H9 (cell line): ENCODE data around the gene BYSL. TPM values are rescaled to one million over a fixed set of nuclear protein-coding genes. Genes with fewer than 3 reads are reported as not detected.
A peak's percentile ranks its signal among the peaks of the same experiment; 100 is the strongest.

ENCODE experiments used
- DNase-seq: peaks from one replicate; pipeline ENCODE4 v3.0.0-alpha.2; 2017
- H2AFZ ChIP-seq: one replicate; pipeline ENCODE4 v1.6.1; 2013; ENCODE audit warnings: mild to moderate bottlenecking, low read length, control low read depth, moderate library complexity
- H2AK5ac ChIP-seq: 2 replicates; pipeline ENCODE4 v1.6.1; 2013; ENCODE audit warnings: low read length, control low read depth, mixed read lengths; ENCODE audit not compliant: insufficient read length
- H2BK120ac ChIP-seq: one replicate; pipeline ENCODE4 v1.6.1; 2013; ENCODE audit warnings: low read depth, mild to moderate bottlenecking, low read length, control low read depth, inconsistent platforms; ENCODE audit not compliant: poor library complexity, severe bottlenecking
- H2BK12ac ChIP-seq: 2 replicates; pipeline ENCODE4 v1.6.1; 2013; ENCODE audit warnings: low read length, control low read depth, mixed read lengths, low read depth; ENCODE audit not compliant: insufficient read length
- H2BK15ac ChIP-seq: 2 replicates; pipeline ENCODE4 v1.6.1; 2013; ENCODE audit warnings: low read depth, low read length, control low read depth
- H2BK20ac ChIP-seq: one replicate; pipeline ENCODE4 v1.6.1; 2013; ENCODE audit warnings: low read depth, mild to moderate bottlenecking, low read length, control low read depth, inconsistent platforms; ENCODE audit not compliant: poor library complexity, severe bottlenecking
- H2BK5ac ChIP-seq: 2 replicates; pipeline ENCODE4 v1.6.1; 2013; ENCODE audit warnings: low read length, control low read depth, mixed read lengths; ENCODE audit not compliant: insufficient read length
- H3K14ac ChIP-seq: 2 replicates; pipeline ENCODE4 v1.6.1; 2013; ENCODE audit warnings: low read length, control low read depth; ENCODE audit not compliant: insufficient read depth
- H3K18ac ChIP-seq: 2 replicates; pipeline ENCODE4 v1.6.1; 2013; ENCODE audit warnings: low read depth, mild to moderate bottlenecking, mixed read lengths, low read length, control low read depth; ENCODE audit not compliant: insufficient read length
- H3K23ac ChIP-seq: 2 replicates; pipeline ENCODE4 v1.6.1; 2013; ENCODE audit warnings: low read length, control low read depth, mixed read lengths, low read depth; ENCODE audit not compliant: insufficient read length
- H3K23me2 ChIP-seq: 2 replicates; pipeline ENCODE4 v1.6.1; 2013; ENCODE audit warnings: low read depth, mild to moderate bottlenecking, mixed read lengths, low read length, control low read depth; ENCODE audit not compliant: insufficient read length, poor library complexity, severe bottlenecking
- H3K27ac ChIP-seq: 2 replicates; pipeline ENCODE4 v1.5.1; 2013; ENCODE audit warnings: low read length, control low read depth, mixed read lengths, low read depth; ENCODE audit not compliant: insufficient read length
- H3K27me3 ChIP-seq: 2 replicates; pipeline ENCODE4 v1.6.1; 2013; ENCODE audit warnings: low read length, control low read depth, inconsistent platforms; ENCODE audit not compliant: insufficient read depth
- H3K4ac ChIP-seq: 2 replicates; pipeline ENCODE4 v1.6.1; 2013; ENCODE audit warnings: low read depth, mild to moderate bottlenecking, control low read depth, inconsistent platforms, low read length, moderate library complexity
- H3K4me1 ChIP-seq: 2 replicates; pipeline ENCODE4 v1.6.1; 2013; ENCODE audit warnings: low read length, control low read depth, inconsistent platforms; ENCODE audit not compliant: insufficient read depth
- H3K4me2 ChIP-seq: 2 replicates; pipeline ENCODE4 v1.6.1; 2013; ENCODE audit warnings: low read length, control low read depth, mixed read lengths; ENCODE audit not compliant: insufficient read length, insufficient read depth
- H3K56ac ChIP-seq: 2 replicates; pipeline ENCODE4 v1.6.1; 2013; ENCODE audit warnings: low read depth, mild to moderate bottlenecking, mixed read lengths, low read length, control low read depth; ENCODE audit not compliant: insufficient read length
- H3K79me1 ChIP-seq: 2 replicates; pipeline ENCODE4 v1.6.1; 2013; ENCODE audit warnings: low read depth, mild to moderate bottlenecking, moderate library complexity, low read length, control low read depth, inconsistent platforms; ENCODE audit not compliant: insufficient read depth, poor library complexity, severe bottlenecking
- H3K79me2 ChIP-seq: 2 replicates; pipeline ENCODE4 v1.6.1; 2013; ENCODE audit warnings: low read length, control low read depth, inconsistent platforms; ENCODE audit not compliant: insufficient read depth
- H3K9ac ChIP-seq: 2 replicates; pipeline ENCODE4 v1.6.1; 2013; ENCODE audit warnings: low read length, control low read depth, mixed read lengths; ENCODE audit not compliant: insufficient read length; ENCODE audit errors: extremely low read depth
- H3K9me3 ChIP-seq: one replicate; pipeline ENCODE4 v1.6.1; 2013; ENCODE audit warnings: low read depth, low read length, inconsistent platforms; ENCODE audit not compliant: control insufficient read depth
- H3T11ph ChIP-seq: one replicate; pipeline ENCODE4 v1.6.1; 2013; ENCODE audit warnings: mild to moderate bottlenecking, low read length, control low read depth, inconsistent platforms
- H4K20me1 ChIP-seq: one replicate; pipeline ENCODE4 v1.6.1; 2013; ENCODE audit not compliant: control insufficient read depth, insufficient read length, insufficient read depth
- H4K5ac ChIP-seq: 2 replicates; pipeline ENCODE4 v1.6.1; 2013; ENCODE audit warnings: low read depth, mild to moderate bottlenecking, mixed read lengths, low read length, control low read depth; ENCODE audit not compliant: insufficient read length
- H4K8ac ChIP-seq: replicated peaks from 2 replicates; pipeline ENCODE4 v1.6.1; 2013; ENCODE audit warnings: low read length, control low read depth, mixed read lengths, low read depth; ENCODE audit not compliant: insufficient read length
- H4K91ac ChIP-seq: 2 replicates; pipeline ENCODE4 v1.6.1; 2013; ENCODE audit warnings: low read depth, mild to moderate bottlenecking, moderate library complexity, mixed read lengths, low read length, control low read depth; ENCODE audit not compliant: insufficient read length
- H3K27ac Mint-ChIP-seq, 3 experiments: 2 replicates in 2 of 3; 3 replicates in 1 of 3; pipeline ENCODE4 v1.8.0; 2020 to 2021; ENCODE audit warnings: mixed read lengths in 3 of 3, mild to moderate bottlenecking in 1 of 3, moderate library complexity in 1 of 3
- H3K27me3 Mint-ChIP-seq: 2 replicates; pipeline ENCODE4 v1.8.0; 2021; ENCODE audit warnings: low read depth, mild to moderate bottlenecking, moderate library complexity, mixed read lengths
- H3K36me3 Mint-ChIP-seq, 3 experiments: 2 replicates in 2 of 3; 3 replicates in 1 of 3; pipeline ENCODE4 v1.8.0; 2020 to 2021; ENCODE audit warnings: low read depth in 3 of 3, mixed read lengths in 3 of 3; ENCODE audit not compliant: insufficient read depth in 1 of 3
- H3K4me1 Mint-ChIP-seq, 2 experiments: 2 replicates each; pipeline ENCODE4 v1.8.0; 2020; ENCODE audit warnings: mixed read lengths in 2 of 2
- H3K4me3 Mint-ChIP-seq, 2 experiments: 2 replicates in 1 of 2; 3 replicates in 1 of 2; pipeline ENCODE4 v1.8.0; 2020 to 2021; ENCODE audit warnings: mild to moderate bottlenecking in 2 of 2, mixed read lengths in 2 of 2, moderate library complexity in 1 of 2
- H3K9me3 Mint-ChIP-seq, 2 experiments: 2 replicates in 1 of 2; 3 replicates in 1 of 2; pipeline ENCODE4 v1.8.0; 2020; ENCODE audit warnings: mild to moderate bottlenecking in 2 of 2, mixed read lengths in 2 of 2, moderate library complexity in 1 of 2
- CTCF ChIP-seq: fragments of 200-600 bp; sonication (generic); conservative IDR thresholded peaks from 3 replicates; pipeline ENCODE4 v1.8.0; 2021; ENCODE audit warnings: antibody characterized with exemption, mild to moderate bottlenecking
- WGBS: extraction: QIAGEN DNeasy Blood & Tissue Kit; methylation state at CpG from one replicate; pipeline ENCODE4 v1.1.7; 2013; ENCODE audit warnings: missing lambda C conversion rate, low lambda C conversion rate, mixed read lengths; ENCODE audit not compliant: insufficient read length; ENCODE audit errors: extremely low coverage; 5-methylcytosine and 5-hydroxymethylcytosine counted together
- total RNA-seq: library from RNA; stranded (reverse); gene quantifications from 2 replicates; pipeline ENCODE4 v1.2.1, GENCODE V29; 2021

BYSL gene
- total RNA-seq, 1 experiment from 2014 or later: 71.1 TPM

- no peak overlapping the region for H3K56ac ChIP-seq
- no peaks in the 10 kb centered on the region for H3K9me3 ChIP-seq
- H3T11ph ChIP-seq: no peak overlapping the region
- no peak overlapping the region for H2BK20ac ChIP-seq
- no peak overlapping the region for H3K23ac ChIP-seq
- no peak overlapping the region; the same call in 1 of the 2 replicates for H3K4ac ChIP-seq
- H4K20me1 ChIP-seq: no peaks in the 10 kb centered on the region
- no CpG with 5 or more reads among the region's 4 CpGs for WGBS
- peak; percentile 58 for DNase-seq
- no peak overlapping the region for H2BK15ac ChIP-seq
- no peaks in the 10 kb centered on the region for H3K27me3 ChIP-seq
- H3K4me2 ChIP-seq: peak overlapping the region; percentile 19
- Mint-ChIP-seq H3K4me1 (peaks cover 46 to 47% of the 10 kb centered on the region in 2 experiments), H3K27me3 (peaks cover 1% of the 10 kb centered on the region), H3K4me3 (no peak overlapping the region), H3K36me3 (no peaks in the 10 kb centered on the region; a peak in 1 of 7 replicates), H3K9me3 (no peaks in the 10 kb centered on the region), H3K27ac (peak overlapping the region in 2 of 3 experiments; percentile 84 to 91; a peak in 4 of 7 replicates)
- H3K79me2 ChIP-seq: no peaks in the 10 kb centered on the region
- no peak overlapping the region for H3K14ac ChIP-seq
- peak overlapping the region; percentile 47 for H3K27ac ChIP-seq
- peak overlapping the region; percentile 72 for H2BK120ac ChIP-seq
- H3K79me1 ChIP-seq: no peaks in the 10 kb centered on the region
- H4K8ac ChIP-seq: no peak overlapping the region
- no peak overlapping the region for H2BK5ac ChIP-seq
- TF ChIP-seq CTCF: no peak
- no peak overlapping the region for H4K91ac ChIP-seq
- no peak overlapping the region for H2BK12ac ChIP-seq
- peaks cover 17% of the 10 kb centered on the region; the same call in 1 of the 2 replicates for H3K4me1 ChIP-seq
- H2AFZ ChIP-seq: peak overlapping the region; percentile 32
- H3K18ac ChIP-seq: peak overlapping the region; percentile 9
- H3K23me2 ChIP-seq: peaks cover 3% of the 10 kb centered on the region
- H2AK5ac ChIP-seq: no peak overlapping the region
- no peak overlapping the region for H4K5ac ChIP-seq
- H3K9ac ChIP-seq: no peak overlapping the region
These were observed 45.6 kb downstream of the BYSL start for GRCh38 chr6:41966961-41967311.
